ENCODE measurements around the gene PEX7.
A peak's percentile ranks its signal among the peaks of the same experiment; 100 is the strongest.
"Not testable (repeated sequence)": the region's sequence is repeated elsewhere in the genome, so short reads cannot be mapped to it uniquely, and the experiment has no call there.

Gene PEX7

DNA sequence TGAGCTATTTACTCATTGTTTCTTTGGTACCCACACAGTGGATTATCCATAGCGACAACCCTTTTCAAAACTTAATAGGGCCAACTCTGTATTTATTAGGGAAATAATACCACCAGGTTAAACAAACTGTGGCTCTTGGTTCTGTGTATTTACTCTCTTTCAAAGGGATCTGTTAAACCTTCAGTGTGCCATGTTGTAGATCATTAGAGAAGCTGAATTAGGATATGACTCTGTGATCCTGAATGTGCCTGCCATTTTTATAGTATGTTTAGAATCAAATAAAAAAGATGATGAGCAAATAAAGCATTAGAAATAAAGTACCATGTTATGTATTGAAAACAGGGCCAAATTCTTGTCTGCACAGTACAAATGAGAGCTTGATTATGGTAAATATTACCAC lies 74.7 kb downstream of the PEX7 start:
- no peak for DNase-seq (ENCODE audit: low spot score)

GRCh38 chr6:136901212-136901784 lies 78.9 kb downstream of the PEX7 start:
- DNase-seq (ENCODE audit: low spot score), result no peak

- not testable (repeated sequence) for DNase-seq (ENCODE audit: low spot score)
These were observed 82.1 kb downstream of the PEX7 start for GRCh38 chr6:136904477-136904876.

DNA sequence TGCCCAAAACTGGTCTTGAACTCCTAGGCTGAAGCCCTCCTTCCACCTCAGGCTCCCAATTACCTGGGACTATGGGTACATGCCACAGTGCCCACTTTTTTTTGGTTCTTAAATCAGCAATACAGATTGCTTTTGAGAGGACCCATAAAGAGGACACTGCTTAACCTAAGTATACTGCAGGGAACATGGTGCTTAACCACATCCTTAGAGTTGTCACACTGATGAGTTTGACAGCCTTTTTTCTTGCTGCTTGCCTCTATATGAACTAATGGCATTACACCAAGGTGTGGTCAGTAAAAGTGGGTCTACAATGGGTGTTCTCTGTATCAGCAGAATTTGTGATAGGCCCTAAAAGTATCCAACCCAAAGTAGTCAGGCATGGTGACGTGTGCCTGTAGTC lies 92.6 kb downstream of the PEX7 start:
- no peak for DNase-seq (ENCODE audit: low spot score)

GRCh38 chr6:136918706-136919105 lies 96.3 kb downstream of the PEX7 start:
- DNase-seq (ENCODE audit: low spot score), result no peak

DNA sequence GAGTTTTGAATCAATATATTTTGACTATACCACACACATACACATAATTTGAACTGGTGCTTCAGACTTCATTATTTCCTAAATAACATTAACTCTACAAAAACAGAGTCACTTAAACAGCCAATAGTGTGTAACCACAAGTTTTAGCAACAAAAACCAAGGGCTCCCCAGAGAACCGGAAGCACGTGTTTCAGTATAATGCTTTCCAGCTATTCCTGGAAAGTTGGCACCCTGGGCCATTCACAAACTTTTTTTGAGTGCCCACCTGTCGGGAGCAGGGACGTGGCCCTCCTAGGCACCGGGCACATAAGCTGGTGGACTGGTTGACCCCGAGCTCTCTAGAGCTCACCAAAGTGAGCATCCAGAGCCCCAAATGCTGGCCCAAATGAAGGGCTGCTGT lies 97.8 kb downstream of the PEX7 start:
- DNase-seq (ENCODE audit: low spot score), result no peak

DNA sequence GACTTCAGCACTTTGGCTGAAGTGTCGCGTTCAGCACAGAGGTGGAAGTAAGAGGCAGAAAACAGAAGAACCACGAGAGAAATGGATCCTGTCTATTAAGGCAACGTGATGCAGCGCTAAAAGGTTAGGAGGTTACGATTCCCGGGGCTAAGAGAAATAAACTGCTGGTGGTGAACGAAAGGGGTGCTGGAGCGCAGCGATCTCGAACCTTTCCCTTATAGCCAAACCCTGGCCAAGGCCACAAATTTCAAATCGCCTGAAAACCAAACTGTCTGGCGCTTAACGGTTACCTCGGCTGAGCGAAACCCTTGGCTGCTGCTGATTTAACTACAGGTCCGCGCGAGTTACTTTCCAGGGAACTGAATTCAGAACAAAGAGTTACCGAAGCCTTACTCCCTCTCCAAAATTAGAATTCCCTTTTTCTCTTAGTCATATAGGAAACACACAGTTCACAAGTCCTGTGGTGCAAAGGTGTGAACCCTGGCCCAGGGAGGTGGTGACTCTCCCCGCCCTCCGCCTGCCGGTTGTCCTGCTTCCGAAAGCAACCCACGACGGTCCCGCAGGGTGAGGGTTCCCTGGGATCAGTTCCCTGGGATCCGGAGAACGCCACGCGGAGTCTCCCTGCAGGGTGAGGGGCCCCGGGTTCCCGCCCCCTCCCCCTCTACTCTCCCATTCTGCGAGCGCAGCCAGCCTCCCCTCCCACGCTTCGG lies 98.4 kb downstream of the PEX7 start:
- DNase-seq (ENCODE audit: low spot score), result peak; percentile 5

DNA sequence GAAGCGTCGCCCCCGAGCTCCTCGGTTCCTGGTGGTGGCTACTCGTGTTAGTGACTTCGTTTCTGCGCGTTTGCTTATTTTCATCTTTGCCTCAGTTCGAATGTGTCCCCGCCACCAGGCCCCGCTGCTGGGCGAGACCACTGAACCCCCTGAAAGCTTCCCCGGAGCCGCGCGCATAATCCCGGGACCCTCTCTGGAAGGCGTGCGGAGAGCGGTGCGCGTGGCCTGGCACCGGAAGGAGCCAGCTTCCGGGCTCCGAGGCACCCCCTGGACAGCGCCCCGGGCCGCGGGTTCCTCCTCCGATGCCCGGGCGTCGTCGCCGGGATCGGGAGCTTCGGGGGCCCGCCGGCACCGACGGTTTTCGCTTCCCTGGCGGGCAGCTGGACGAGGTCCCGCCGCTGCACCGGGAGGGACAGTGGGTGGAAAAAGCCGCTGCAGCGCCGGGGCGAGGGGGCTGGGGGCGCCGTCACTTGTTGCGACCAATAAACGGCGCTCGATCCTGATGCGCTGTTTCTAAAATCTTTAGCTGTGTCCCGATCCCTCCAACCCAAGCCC lies 99.1 kb downstream of the PEX7 start:
- peak; percentile 43 for DNase-seq (ENCODE audit: low spot score)

DNA sequence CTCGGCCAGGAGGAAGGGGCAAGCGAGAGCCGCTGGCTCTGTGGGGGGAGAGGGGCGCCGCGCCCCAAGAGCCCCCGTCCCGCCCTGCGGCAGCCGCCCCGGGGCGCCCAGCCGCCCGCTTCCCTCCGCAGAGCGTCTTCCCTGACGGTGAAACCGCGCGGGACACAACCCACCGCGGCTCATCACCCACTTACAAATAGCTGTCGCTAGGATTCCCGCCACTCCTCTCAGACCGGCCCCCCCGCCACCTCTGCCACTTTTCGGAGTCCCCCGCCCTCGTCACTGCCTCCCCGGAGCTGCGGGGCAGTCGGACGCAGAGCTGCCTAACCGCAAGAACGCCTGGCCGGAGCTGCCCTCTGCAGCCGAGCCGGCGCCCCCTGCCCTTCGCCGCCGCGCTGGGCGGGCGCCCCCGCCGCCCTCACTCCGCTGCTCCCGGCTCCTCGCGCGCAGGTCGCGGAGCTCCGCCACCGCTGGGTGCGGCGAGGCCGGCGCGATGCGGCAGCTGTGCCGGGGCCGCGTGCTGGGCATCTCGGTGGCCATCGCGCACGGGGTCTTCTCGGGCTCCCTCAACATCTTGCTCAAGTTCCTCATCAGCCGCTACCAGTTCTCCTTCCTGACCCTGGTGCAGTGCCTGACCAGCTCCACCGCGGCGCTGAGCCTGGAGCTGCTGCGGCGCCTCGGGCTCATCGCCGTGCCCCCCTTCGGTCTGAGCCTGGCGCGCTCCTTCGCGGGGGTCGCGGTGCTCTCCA lies 99.7 kb downstream of the PEX7 start, which contains the start of gene SLC35D3:
Gene SLC35D3 (plus strand): TSS at position 366 of the 749 bp plus-strand sequence. CDS start 128 bp downstream, at position 494.
- DNase-seq (ENCODE audit: low spot score), result peak; percentile 34

GRCh38 chr6:136922685-136923006 lies 100.3 kb downstream of the PEX7 start:
- DNase-seq (ENCODE audit: low spot score), result no peak

- no peak for DNase-seq (ENCODE audit: low spot score)
These were observed 100.9 kb downstream of the PEX7 start for GRCh38 chr6:136923116-136923953.

DNA sequence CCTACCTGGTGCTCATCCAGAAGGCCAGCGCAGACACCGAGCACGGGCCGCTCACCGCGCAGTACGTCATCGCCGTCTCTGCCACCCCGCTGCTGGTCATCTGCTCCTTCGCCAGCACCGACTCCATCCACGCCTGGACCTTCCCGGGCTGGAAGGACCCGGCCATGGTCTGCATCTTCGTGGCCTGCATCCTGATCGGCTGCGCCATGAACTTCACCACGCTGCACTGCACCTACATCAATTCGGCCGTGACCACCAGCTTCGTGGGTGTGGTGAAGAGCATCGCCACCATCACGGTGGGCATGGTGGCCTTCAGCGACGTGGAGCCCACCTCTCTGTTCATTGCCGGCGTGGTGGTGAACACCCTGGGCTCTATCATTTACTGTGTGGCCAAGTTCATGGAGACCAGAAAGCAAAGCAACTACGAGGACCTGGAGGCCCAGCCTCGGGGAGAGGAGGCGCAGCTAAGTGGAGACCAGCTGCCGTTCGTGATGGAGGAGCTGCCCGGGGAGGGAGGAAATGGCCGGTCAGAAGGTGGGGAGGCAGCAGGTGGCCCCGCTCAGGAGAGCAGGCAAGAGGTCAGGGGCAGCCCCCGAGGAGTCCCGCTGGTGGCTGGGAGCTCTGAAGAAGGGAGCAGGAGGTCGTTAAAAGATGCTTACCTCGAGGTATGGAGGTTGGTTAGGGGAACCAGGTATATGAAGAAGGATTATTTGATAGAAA lies 101.7 kb downstream of the PEX7 start:
- no peak for DNase-seq (ENCODE audit: low spot score)

DNA sequence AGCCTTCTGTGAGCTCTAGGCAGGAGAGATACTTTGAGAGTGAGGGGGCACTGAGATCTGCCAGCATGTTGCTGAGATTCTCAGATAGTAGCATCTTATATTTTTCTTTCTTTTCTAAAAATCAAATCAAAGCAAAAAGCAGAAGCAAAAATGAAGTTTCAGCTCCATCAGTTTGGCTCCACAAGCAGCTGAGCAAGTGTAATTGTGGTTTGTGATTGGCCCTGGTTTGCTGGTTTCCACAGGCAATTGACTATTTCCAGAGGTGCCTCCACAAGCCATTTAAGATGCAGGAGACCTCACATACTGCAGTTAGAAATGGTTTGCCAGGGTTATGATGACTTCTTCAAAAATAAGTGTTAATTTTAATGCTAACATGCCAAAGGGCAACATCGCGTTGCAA lies 104.0 kb downstream of the PEX7 start:
- DNase-seq (ENCODE audit: low spot score), result no peak

GRCh38 chr6:136927292-136927691 lies 104.9 kb downstream of the PEX7 start:
- peak; percentile 2 for DNase-seq (ENCODE audit: low spot score)

DNA sequence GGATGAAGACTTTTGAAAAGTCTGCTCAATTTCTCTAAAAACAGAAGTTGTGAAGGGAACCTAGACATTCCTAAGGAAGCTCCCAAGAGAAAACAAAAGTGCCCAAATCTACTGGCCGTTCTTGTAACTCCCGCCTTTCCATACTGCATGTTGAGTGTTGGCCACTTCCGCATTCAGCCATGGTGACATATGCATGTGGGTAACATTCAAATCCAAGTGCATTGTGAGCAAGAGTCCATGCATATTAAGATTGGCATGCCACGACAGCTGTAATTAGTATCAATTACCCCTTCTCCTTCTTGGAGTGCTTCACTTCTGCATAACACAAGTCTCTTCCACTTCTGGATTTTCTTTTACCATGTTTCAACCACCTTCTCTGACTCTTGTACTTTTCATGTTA lies 108.1 kb downstream of the PEX7 start:
- no peak for DNase-seq (ENCODE audit: low spot score)

- DNase-seq (ENCODE audit: low spot score), result no peak
These were observed 110.2 kb downstream of the PEX7 start for GRCh38 chr6:136932599-136932998.

- no peak for DNase-seq (ENCODE audit: low spot score)
These were observed 122.7 kb downstream of the PEX7 start for GRCh38 chr6:136945072-136945471.

GRCh38 chr6:136945711-136946121 lies 123.3 kb downstream of the PEX7 start:
- no peak for DNase-seq (ENCODE audit: low spot score)

DNA sequence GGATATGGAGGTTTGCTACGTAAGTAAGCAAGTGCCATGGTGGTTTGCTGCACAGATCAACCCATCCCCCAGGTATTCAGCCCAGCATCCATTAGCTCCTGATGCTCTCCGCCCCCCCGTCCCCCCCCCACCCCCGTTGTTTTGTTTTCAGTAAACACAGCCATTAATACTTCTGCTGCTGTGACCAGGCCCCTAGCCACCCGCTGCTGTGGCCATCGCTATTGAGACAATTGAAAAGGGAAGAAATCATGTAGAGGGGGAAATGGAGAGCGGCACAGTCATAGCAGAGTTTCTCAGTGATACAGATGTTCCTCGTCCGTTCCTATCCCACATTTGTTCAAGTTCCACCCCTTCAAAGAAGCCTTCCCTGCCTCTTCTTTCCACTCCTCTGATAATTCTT lies 124.6 kb downstream of the PEX7 start:
- no peak for DNase-seq (ENCODE audit: low spot score)

- DNase-seq (ENCODE audit: low spot score), result not testable (repeated sequence)
These were observed 127.6 kb downstream of the PEX7 start for GRCh38 chr6:136949957-136950356.

DNA sequence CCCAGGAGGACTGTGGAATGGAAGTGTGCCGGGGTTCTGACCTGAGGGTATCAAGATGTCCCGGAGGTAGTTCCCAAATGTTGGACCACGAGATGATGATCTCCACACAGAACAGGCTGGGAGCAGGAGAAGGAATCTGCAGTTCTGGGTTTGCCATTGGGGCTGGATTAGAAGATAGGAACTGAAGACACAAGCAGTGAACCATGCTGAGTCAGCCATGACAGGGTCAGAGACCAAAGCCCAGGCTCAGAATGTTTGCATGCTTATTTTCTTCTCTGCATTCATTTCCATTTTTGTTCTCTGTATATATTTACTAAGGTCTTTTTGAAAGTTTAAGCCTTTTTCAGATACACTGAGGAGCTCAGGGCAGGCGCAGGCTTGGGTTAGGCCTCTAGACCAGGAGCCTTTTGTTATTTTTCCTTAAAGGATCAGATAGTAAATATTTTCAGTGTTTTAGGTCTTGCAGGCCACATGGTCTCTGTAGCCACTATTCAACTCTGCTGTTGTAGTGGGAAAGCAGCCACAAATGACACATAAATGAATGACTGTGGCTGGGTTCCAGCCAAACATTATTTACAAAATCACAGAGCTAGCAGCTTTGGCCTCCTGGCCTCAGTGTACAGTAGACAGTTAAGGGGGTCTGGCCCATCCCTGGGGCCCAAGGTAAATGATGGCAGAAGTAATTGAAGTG lies 128.2 kb downstream of the PEX7 start:
- no peak for DNase-seq (ENCODE audit: low spot score)
